ENCODE measurements around the gene CAMSAP2. TPM values are rescaled to one million over a fixed set of nuclear protein-coding genes. Genes with fewer than 3 reads are reported as not detected.

Gene CAMSAP2
- total RNA-seq, 1 experiment from 2014 or later: 40.3 TPM

DNA sequence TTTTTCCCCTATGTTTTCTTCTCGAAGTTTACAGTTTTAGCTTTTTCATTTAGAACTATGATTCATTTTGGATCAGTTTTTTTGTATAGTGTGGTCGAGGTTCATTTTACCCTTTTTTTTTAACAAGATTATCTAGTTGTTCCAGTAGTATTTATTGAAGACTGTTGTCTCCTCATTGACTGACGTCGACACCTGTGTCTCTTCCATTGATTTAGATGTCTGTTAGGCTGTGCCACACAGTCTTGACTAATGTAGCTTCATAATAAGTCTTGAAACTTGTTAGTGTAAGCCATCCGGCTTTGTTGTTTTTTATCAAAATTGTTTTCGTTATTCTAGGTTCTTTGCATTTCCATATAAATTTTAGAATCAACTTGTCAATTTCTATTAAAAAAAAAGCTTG is 45.2 kb downstream of the CAMSAP2 start:
- CTCF ChIA-PET: no interaction called here
- peaks cover 5% of the 10 kb centered on the region; the same call in 1 of the 2 replicates for H3K9me3 ChIP-seq (ENCODE audit: insufficient read depth, low read depth)
- H3K79me2 ChIP-seq (ENCODE audit: low read depth): peaks cover 38% of the 10 kb centered on the region; the same call in 1 of the 2 replicates

DNA sequence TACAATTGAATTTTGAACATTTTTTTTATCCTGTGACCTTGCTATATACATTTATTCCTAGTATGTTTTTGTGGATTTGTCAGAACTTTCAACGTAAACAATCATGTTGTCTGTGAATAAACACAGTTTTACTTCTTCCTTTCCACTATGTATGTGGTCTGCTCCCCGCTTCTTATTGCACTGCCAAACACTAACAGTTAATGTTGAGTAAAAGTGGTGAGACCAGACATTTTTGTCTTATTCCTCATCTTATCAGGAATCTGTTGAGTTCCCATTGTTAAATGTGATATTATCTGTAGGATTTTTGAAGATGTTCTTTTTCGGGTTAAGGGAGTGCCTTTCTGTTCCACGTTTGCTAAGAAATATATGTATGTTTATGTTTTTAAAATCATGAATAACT is 45.9 kb downstream of the CAMSAP2 start:
- H3F3A ChIP-seq (ENCODE audit: insufficient read depth, low read depth): peaks cover 3% of the 10 kb centered on the region; the same call in 1 of the 2 replicates
- DNase-seq: no peak
- peaks cover 36% of the 10 kb centered on the region; the same call in 1 of the 2 replicates for H3K36me3 ChIP-seq (ENCODE audit: low read depth)
- POLR2A ChIA-PET (ENCODE audit: unreplicated experiment): no interaction called here
- peaks cover 5% of the 10 kb centered on the region; the same call in 1 of the 2 replicates for H3K9me3 ChIP-seq (ENCODE audit: insufficient read depth, low read depth)
- H3K4me2 ChIP-seq: no peak overlapping the region
- no peak overlapping the region for H3K4me3 ChIP-seq
- no peak for TF ChIP-seq EZH2 (IDR thresholded peaks at IDR 0.05; ENCODE audit: low read depth)
- TF ChIP-seq, protein P1, sequence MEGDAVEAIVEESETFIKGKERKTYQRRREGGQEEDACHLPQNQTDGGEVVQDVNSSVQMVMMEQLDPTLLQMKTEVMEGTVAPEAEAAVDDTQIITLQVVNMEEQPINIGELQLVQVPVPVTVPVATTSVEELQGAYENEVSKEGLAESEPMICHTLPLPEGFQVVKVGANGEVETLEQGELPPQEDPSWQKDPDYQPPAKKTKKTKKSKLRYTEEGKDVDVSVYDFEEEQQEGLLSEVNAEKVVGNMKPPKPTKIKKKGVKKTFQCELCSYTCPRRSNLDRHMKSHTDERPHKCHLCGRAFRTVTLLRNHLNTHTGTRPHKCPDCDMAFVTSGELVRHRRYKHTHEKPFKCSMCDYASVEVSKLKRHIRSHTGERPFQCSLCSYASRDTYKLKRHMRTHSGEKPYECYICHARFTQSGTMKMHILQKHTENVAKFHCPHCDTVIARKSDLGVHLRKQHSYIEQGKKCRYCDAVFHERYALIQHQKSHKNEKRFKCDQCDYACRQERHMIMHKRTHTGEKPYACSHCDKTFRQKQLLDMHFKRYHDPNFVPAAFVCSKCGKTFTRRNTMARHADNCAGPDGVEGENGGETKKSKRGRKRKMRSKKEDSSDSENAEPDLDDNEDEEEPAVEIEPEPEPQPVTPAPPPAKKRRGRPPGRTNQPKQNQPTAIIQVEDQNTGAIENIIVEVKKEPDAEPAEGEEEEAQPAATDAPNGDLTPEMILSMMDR (conservative IDR thresholded peaks at IDR 0.05): no peak
- BruUV-seq (replicated peaks): no TSS peak
- H2AFZ ChIP-seq: no peak overlapping the region
- H3K9me2 ChIP-seq (ENCODE audit: insufficient read depth): 0 out of 2 replicates have a peak, but pooled peaks cover 2% of the 10 kb centered on the region
- no peaks in the 10 kb centered on the region for H3K27me3 ChIP-seq (ENCODE audit: insufficient read depth, low read depth)
- H4K20me1 ChIP-seq (ENCODE audit: insufficient read depth): 0 out of 2 replicates have a peak, but pooled peaks cover 10% of the 10 kb centered on the region
- H3K27ac ChIP-seq: no peak overlapping the region
- intact Hi-C loops (cut with micrococcal nuclease; ENCODE audit: unreplicated experiment): no loop called here
- H3K79me2 ChIP-seq (ENCODE audit: low read depth): peaks cover 32% of the 10 kb centered on the region; the same call in 1 of the 2 replicates
- CTCF ChIA-PET: no interaction called here
- no peaks in the 10 kb centered on the region for H3K4me1 ChIP-seq (replicated peaks; ENCODE audit: insufficient read depth)

More for the DNA sequence above, 45.2 kb downstream of the CAMSAP2 start:
- POLR2A ChIA-PET (ENCODE audit: unreplicated experiment): no interaction called here
- H3K27me3 ChIP-seq (ENCODE audit: insufficient read depth, low read depth): no peaks in the 10 kb centered on the region
- TF ChIP-seq, protein P1 (conservative IDR thresholded peaks at IDR 0.05): no peak
- TF ChIP-seq EZH2 (IDR thresholded peaks at IDR 0.05; ENCODE audit: low read depth): no peak
- no peaks in the 10 kb centered on the region for H3K9me2 ChIP-seq (ENCODE audit: insufficient read depth)
- peaks cover 7% of the 10 kb centered on the region; the same call in 1 of the 2 replicates for H3F3A ChIP-seq (ENCODE audit: insufficient read depth, low read depth)
- H3K4me2 ChIP-seq: no peak overlapping the region
- no peak for DNase-seq
- intact Hi-C loops (cut with micrococcal nuclease; ENCODE audit: unreplicated experiment): no loop called here
- H3K4me1 ChIP-seq (replicated peaks; ENCODE audit: insufficient read depth): no peaks in the 10 kb centered on the region
- H3K27ac ChIP-seq: no peak overlapping the region
- H3K4me3 ChIP-seq: no peak overlapping the region
- BruUV-seq (replicated peaks): no TSS peak
- 0 out of 2 replicates have a peak, but pooled peaks cover 6% of the 10 kb centered on the region for H4K20me1 ChIP-seq (ENCODE audit: insufficient read depth)
- H3K36me3 ChIP-seq (ENCODE audit: low read depth): peaks cover 33% of the 10 kb centered on the region; the same call in 1 of the 2 replicates
- no peak overlapping the region for H2AFZ ChIP-seq

- no peak for TF ChIP-seq EZH2 (IDR thresholded peaks at IDR 0.05; ENCODE audit: low read depth)
- TF ChIP-seq, protein P1 (conservative IDR thresholded peaks at IDR 0.05): no peak
- 0 out of 2 replicates have a peak, but pooled peaks cover 5% of the 10 kb centered on the region for H4K20me1 ChIP-seq (ENCODE audit: insufficient read depth)
- H3K27ac ChIP-seq: no peak overlapping the region
- H3K9me2 ChIP-seq (ENCODE audit: insufficient read depth): 0 out of 2 replicates have a peak, but pooled peaks cover 3% of the 10 kb centered on the region
- intact Hi-C loops (cut with micrococcal nuclease; ENCODE audit: unreplicated experiment): no loop called here
- DNase-seq: no peak
- H3K36me3 ChIP-seq (ENCODE audit: low read depth): peaks cover 20% of the 10 kb centered on the region; the same call in 1 of the 2 replicates
- no peaks in the 10 kb centered on the region for H3K27me3 ChIP-seq (ENCODE audit: insufficient read depth, low read depth)
- H3K4me1 ChIP-seq (replicated peaks; ENCODE audit: insufficient read depth): no peaks in the 10 kb centered on the region
- no TSS peak for BruUV-seq (replicated peaks)
- ChIA-PET POLR2A (ENCODE audit: unreplicated experiment) (no interaction called here), CTCF (interaction anchor here (0.6 kb wide), 1 partner anchor 16 kb away, joined by 3 read pairs; no protein-coding TSS in a partner anchor)
- H3F3A ChIP-seq (ENCODE audit: insufficient read depth, low read depth): peaks cover 3% of the 10 kb centered on the region; the same call in 1 of the 2 replicates
- H2AFZ ChIP-seq: no peak overlapping the region
- H3K79me2 ChIP-seq (ENCODE audit: low read depth): 0 out of 2 replicates have a peak, but pooled peaks cover 24% of the 10 kb centered on the region
- H3K4me2 ChIP-seq: no peak overlapping the region
- H3K4me3 ChIP-seq: no peak overlapping the region
- peaks cover 5% of the 10 kb centered on the region; the same call in 1 of the 2 replicates for H3K9me3 ChIP-seq (ENCODE audit: insufficient read depth, low read depth)
These were observed 48.1 kb downstream of the CAMSAP2 start for GRCh38 chr1:200786788-200787187.
